Measurements from ENCODE around the gene SLC37A4. TPM values are rescaled to one million over a fixed set of nuclear protein-coding genes. Genes with fewer than 3 reads are reported as not detected.
A peak's percentile ranks its signal among the peaks of the same experiment; 100 is the strongest.

Gene SLC37A4
- total and polyA plus RNA-seq, 2 donors (not counting 3 experiments of a cell fraction or from before 2014, with no cell fraction given): 21.5 to 36.5 TPM

GRCh38 chr11:118998388-118998717, 32.3 kb downstream of the SLC37A4 start:
- Histone ChIP-seq H3K9me1 (replicated peaks; ENCODE audit: control insufficient read depth, extremely low read depth, insufficient read depth, low read length) (no peaks in the 10 kb centered on the region), H3K4me3 (replicated peaks in 1 of 3; ENCODE audit: insufficient read depth in 1 of 3, low read depth in 1 of 3, low read length in 3 of 3) (peak overlapping the region; percentile 61 to 81 (median 62)), H3K27me3 (ENCODE audit: control insufficient read depth in 2 of 2, insufficient read depth in 2 of 2, low read length in 2 of 2) (no peaks in the 10 kb centered on the region), H3K9ac (replicated peaks; ENCODE audit: extremely low read depth, insufficient read depth, low read length) (peak overlapping the region; percentile 50), H2AFZ (ENCODE audit: low read depth, low read length) (peak overlapping the region; percentile 46), H3K27ac (ENCODE audit: insufficient read depth, low read depth, low read length) (peak overlapping the region; percentile 26), H3K9me3 (replicated peaks; ENCODE audit: control insufficient read depth, insufficient read depth, low read length) (no peaks in the 10 kb centered on the region), H4K20me1 (replicated peaks; ENCODE audit: control insufficient read depth, extremely low read depth, insufficient read depth, low read length) (no peaks in the 10 kb centered on the region), H3K4me1 (ENCODE audit: control insufficient read depth, extremely low read depth, insufficient read depth, low read length) (peaks cover 18% of the 10 kb centered on the region), H3K36me3 (ENCODE audit: control insufficient read depth in 2 of 2, extremely low read depth in 1 of 2, insufficient read depth in 2 of 2, low read length in 2 of 2) (peaks cover 2 to 6% of the 10 kb centered on the region in 2 experiments), H3K79me2 (ENCODE audit: control insufficient read depth, insufficient read depth, low read length) (peaks cover 8% of the 10 kb centered on the region), H3K4me2 (ENCODE audit: insufficient read depth, low read length) (peak overlapping the region; percentile 82)
- no peak for DNase-seq (ENCODE audit: low read depth, low spot score)
- dilution Hi-C loops (cut with MboI; ENCODE audit: extremely low pct_ligation_motif_present, low sequenced_read_pairs) (no loop called here), intact Hi-C loops (cut with micrococcal nuclease) (loop anchor here (1.0 to 5.0 kb wide), 2 partner anchors 20 to 59 kb away; partner anchors contain the start of genes HYOU1, RPS25 and TRAPPC4)
- POLR2A ChIA-PET: interaction anchor here (1.4 kb wide), 1 partner anchor 20 kb away, joined by 6 read pairs; the partner anchor contains the start of genes RPS25 and TRAPPC4
- no peak for FAIRE-seq
- CTCF ChIA-PET: interaction anchor here (1.0 to 1.6 kb wide), 5 partner anchors 18 to 403 kb away, joined by 3 to 4 read pairs (median 3); partner anchors contain the start of gene TRAPPC4
- BruUV-seq (replicated peaks): no TSS peak
- no peak for TF ChIP-seq POLR2A (IDR thresholded peaks at IDR 0.05; ENCODE audit: low read depth, low read length)
- no peak for TF ChIP-seq EZH2 (IDR thresholded peaks at IDR 0.05; ENCODE audit: borderline replicate concordance, low read depth, low read length, severe bottlenecking)
- TF ChIP-seq POLR2AphosphoS5 (IDR thresholded peaks at IDR 0.05; ENCODE audit: insufficient read depth, low read depth, low read length): no peak
- no peak for TF ChIP-seq MYC (IDR thresholded peaks at IDR 0.05; ENCODE audit: low read depth, low read length)
- no peak for TF ChIP-seq CTCF (IDR thresholded peaks at IDR 0.05; ENCODE audit: extremely low read depth in 1 of 2, insufficient read depth in 1 of 2, low read depth in 1 of 2, low read length in 2 of 2)
- TF ChIP-seq GATA2 (IDR thresholded peaks at IDR 0.05; ENCODE audit: insufficient read depth, insufficient read length, low read depth, low read length): no peak
- TF ChIP-seq JUN (IDR thresholded peaks at IDR 0.05; ENCODE audit: borderline replicate concordance, insufficient read depth, insufficient read length, low read depth): no peak

Data from endothelial cell of umbilical vein (primary cell).